Endothelial cell of umbilical vein (primary cell): ENCODE data around the gene TEF. TPM values are rescaled to one million over a fixed set of nuclear protein-coding genes. Genes with fewer than 3 reads are reported as not detected.

Experiments used
- BruUV-seq: library from RNA; stranded (reverse); fragments of 400-500 nt; replicated peaks from 2 replicates; lab custom pipeline; 2021; lab: Mats Ljungman, UMichigan
- CTCF ChIA-PET: fragments of 300-600, 350-600 bp; sonication (Branson Sonifier 250); formaldehyde crosslinking; loops from one replicate; lab custom pipeline; 2021; ENCODE audit warnings: antibody characterized with exemption, inconsistent platforms; lab: Charles Lee
- POLR2A ChIA-PET: fragments of 300-600, 350-600 bp; sonication (Branson Sonifier 250); formaldehyde crosslinking; loops from one replicate; lab custom pipeline; 2021; ENCODE audit warnings: antibody characterized with exemption, inconsistent platforms; lab: Charles Lee
- DNase-seq: peaks from one replicate; pipeline ENCODE4 v3.0.0-alpha.2; 2011; ENCODE audit warnings: low read depth, low spot score
- FAIRE-seq: peaks from 2 replicates; lab custom pipeline; 2011; peaks lifted over from hg19 to GRCh38; lab: Jason Lieb, UNC
- H2AFZ ChIP-seq: 2 replicates; pipeline ENCODE4 v1.6.0; 2012; ENCODE audit warnings: low read depth, low read length, control low read depth, inconsistent platforms
- H3K27ac ChIP-seq: 2 replicates; pipeline ENCODE4 v1.5.1; 2011; ENCODE audit warnings: low read depth, mild to moderate bottlenecking, control low read depth, low read length, moderate library complexity; ENCODE audit not compliant: insufficient read depth
- H3K27me3 ChIP-seq, 2 experiments: 2 replicates each; pipeline versions ENCODE4 v1.6.0 to v1.6.1; 2011; ENCODE audit warnings: low read length in 2 of 2, mixed read lengths in 1 of 2; ENCODE audit not compliant: control insufficient read depth in 2 of 2, insufficient read depth in 2 of 2
- H3K36me3 ChIP-seq, 2 experiments: 2 replicates in 1 of 2; 3 replicates in 1 of 2; pipeline ENCODE4 v1.5.1; 2011; ENCODE audit warnings: low read length in 2 of 2, mild to moderate bottlenecking in 1 of 2, moderate library complexity in 1 of 2; ENCODE audit not compliant: control insufficient read depth in 2 of 2, insufficient read depth in 2 of 2; ENCODE audit errors: extremely low read depth in 1 of 2
- H3K4me1 ChIP-seq: 3 replicates; pipeline ENCODE4 v1.5.1; 2011; ENCODE audit warnings: mild to moderate bottlenecking, low read length; ENCODE audit not compliant: control insufficient read depth, insufficient read depth; ENCODE audit errors: extremely low read depth
- H3K4me2 ChIP-seq: 2 replicates; pipeline ENCODE4 v1.6.1; 2011; ENCODE audit warnings: low read length, control low read depth, mixed read lengths; ENCODE audit not compliant: insufficient read depth
- H3K4me3 ChIP-seq, 3 experiments: fragments of 200-600 bp in 1 of 3; sonication (generic), shearing (Covaris generic) in 1 of 3; replicated peaks in 1 of 3; 2 replicates each; pipeline ENCODE4 v1.5.1; 2011 to 2016; ENCODE audit warnings: control low read depth in 3 of 3, low read length in 3 of 3, mild to moderate bottlenecking in 2 of 3, inconsistent platforms in 1 of 3, low read depth in 1 of 3, moderate library complexity in 1 of 3; ENCODE audit not compliant: insufficient read depth in 1 of 3
- H3K79me2 ChIP-seq: 2 replicates; pipeline ENCODE4 v1.6.0; 2012; ENCODE audit warnings: low read length, inconsistent platforms; ENCODE audit not compliant: control insufficient read depth, insufficient read depth
- H3K9ac ChIP-seq: replicated peaks from 2 replicates; pipeline ENCODE3; 2011; ENCODE audit warnings: low read length, control low read depth; ENCODE audit not compliant: insufficient read depth; ENCODE audit errors: extremely low read depth
- H3K9me1 ChIP-seq: replicated peaks from 3 replicates; pipeline ENCODE4 v1.6.0; 2011; ENCODE audit warnings: mild to moderate bottlenecking, low read length; ENCODE audit not compliant: control insufficient read depth, insufficient read depth; ENCODE audit errors: extremely low read depth
- H3K9me3 ChIP-seq: replicated peaks from 2 replicates; pipeline ENCODE4 v1.5.1; 2012; ENCODE audit warnings: low read length, inconsistent platforms; ENCODE audit not compliant: control insufficient read depth, insufficient read depth
- H4K20me1 ChIP-seq: replicated peaks from 2 replicates; pipeline ENCODE3; 2011; ENCODE audit warnings: mild to moderate bottlenecking, low read length; ENCODE audit not compliant: control insufficient read depth, insufficient read depth; ENCODE audit errors: extremely low read depth
- EZH2 ChIP-seq: IDR thresholded peaks from 2 replicates; pipeline ENCODE4 v1.6.1; 2012; ENCODE audit warnings: borderline replicate concordance, low read depth, mild to moderate bottlenecking, moderate library complexity, low read length, inconsistent platforms; ENCODE audit not compliant: severe bottlenecking
- FOS ChIP-seq: IDR thresholded peaks from 2 replicates; pipeline ENCODE4 v1.6.1; 2011; ENCODE audit warnings: mild to moderate bottlenecking, low read length, moderate library complexity, borderline replicate concordance; ENCODE audit not compliant: insufficient read depth
- GATA2 ChIP-seq: IDR thresholded peaks from 2 replicates; pipeline ENCODE4 v1.7.0; 2011; ENCODE audit warnings: low read depth, mild to moderate bottlenecking, moderate library complexity, mixed read lengths, low read length; ENCODE audit not compliant: insufficient read length, insufficient read depth
- JUN ChIP-seq: IDR thresholded peaks from 2 replicates; pipeline ENCODE4 v1.6.1; 2011; ENCODE audit warnings: borderline replicate concordance, low read depth; ENCODE audit not compliant: insufficient read length, insufficient read depth
- MYC ChIP-seq: IDR thresholded peaks from one replicate; pipeline ENCODE4 v1.6.1; 2011; ENCODE audit warnings: mild to moderate bottlenecking, low read depth, low read length
- POLR2A ChIP-seq: IDR thresholded peaks from 2 replicates; pipeline ENCODE4 v1.6.1; 2012; ENCODE audit warnings: low read depth, mild to moderate bottlenecking, control low read depth, low read length
- POLR2AphosphoS5 ChIP-seq: IDR thresholded peaks from 2 replicates; pipeline ENCODE4 v1.6.1; 2012; ENCODE audit warnings: low read depth, mild to moderate bottlenecking, control low read depth, low read length, moderate library complexity; ENCODE audit not compliant: insufficient read depth
- dilution Hi-C: fragments of 300-500 bp; cut with MboI; formaldehyde crosslinking; loops from one replicate; pipeline ENCODE4 v1.15.0; 2019; ENCODE audit warnings: low sequenced_read_pairs; ENCODE audit not compliant: extremely low pct_ligation_motif_present
- intact Hi-C: fragments of 100-400 bp; cut with micrococcal nuclease; formaldehyde crosslinking; loops from one replicate; pipeline ENCODE4 v1.10.0; 2022
- polyA plus RNA-seq, 4 experiments: library from polyadenylated mRNA; depleted of rRNA in 3 of 4; stranded (reverse) in 3 of 4; unstranded in 1 of 4; fragments of >200 nt; gene quantifications; 2 replicates each; pipeline versions ENCODE4 v1.2.1 to v1.2.3, GENCODE V29; 2011 to 2012; ENCODE audit warnings: missing spikeins in 1 of 4
- total RNA-seq: library from RNA; stranded (reverse); gene quantifications from 2 replicates; pipeline ENCODE4 v1.2.3, GENCODE V29; 2021
- TF ChIP-seq, protein P1 (sequence below), 2 donors: IDR thresholded peaks; 1 replicate in 1 of 2; 2 replicates in 1 of 2; pipeline ENCODE4 v1.5.1; 2011; ENCODE audit warnings: low read length in 2 of 2, mild to moderate bottlenecking in 2 of 2, moderate library complexity in 2 of 2, control low read depth in 1 of 2, inconsistent platforms in 1 of 2, low read depth in 1 of 2; ENCODE audit not compliant: insufficient read depth in 1 of 2; ENCODE audit errors: extremely low read depth in 1 of 2
- TF ChIP-seq, protein P2 (sequence below): IDR thresholded peaks from 2 replicates; pipeline ENCODE4 v1.6.1; 2011; ENCODE audit not compliant: insufficient read depth, insufficient read length

The TEF gene
- total and polyA plus RNA-seq, 2 donors (not counting 3 experiments of a cell fraction or from before 2014, with no cell fraction given) = 2.2 to 4.0 TPM

DNA sequence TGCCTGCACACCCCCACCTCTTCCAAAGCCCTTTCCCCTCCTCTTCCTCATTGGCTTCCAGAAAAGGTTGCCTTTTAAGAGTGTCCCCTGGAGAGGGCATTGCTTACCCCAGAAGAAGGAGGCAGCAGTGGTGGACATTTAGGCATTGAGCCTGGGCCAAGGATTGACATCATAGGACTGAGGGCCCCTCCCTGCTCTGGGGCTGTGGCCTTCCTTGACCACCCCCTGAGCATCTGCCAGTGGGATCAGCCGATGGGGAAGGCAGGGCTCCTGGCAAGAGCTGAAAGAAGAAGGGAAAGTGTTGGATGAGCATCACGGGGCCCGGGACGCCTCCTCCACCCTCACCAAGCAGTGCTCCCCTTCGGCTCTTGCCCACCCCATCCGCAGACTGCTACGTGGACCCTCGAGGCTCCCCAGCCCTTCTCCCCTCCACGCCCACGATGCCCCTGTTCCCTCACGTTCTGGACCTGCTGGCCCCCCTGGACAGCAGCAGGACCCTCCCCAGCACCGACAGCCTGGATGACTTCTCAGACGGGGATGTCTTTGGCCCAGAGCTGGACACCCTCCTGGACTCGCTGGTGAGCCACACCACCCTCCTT lies 43.0 kb upstream of the TEF start:
- Histone ChIP-seq H2AFZ (no peak overlapping the region), H3K4me2 (no peak overlapping the region), H3K36me3 (peaks cover 7 to 55% of the 10 kb centered on the region in 2 experiments), H4K20me1 (no peaks in the 10 kb centered on the region), H3K4me3 (no peak overlapping the region), H3K9me3 (no peaks in the 10 kb centered on the region), H3K27me3 (no peaks in the 10 kb centered on the region), H3K9me1 (no peaks in the 10 kb centered on the region), H3K27ac (no peak overlapping the region), H3K79me2 (no peaks in the 10 kb centered on the region), H3K9ac (no peak overlapping the region), H3K4me1 (peaks cover 13% of the 10 kb centered on the region)
- dilution Hi-C loops = no loop called here
- FAIRE-seq = no peak
- DNase-seq = no peak
- BruUV-seq = no TSS peak
- intact Hi-C loops = no loop called here
- TF ChIP-seq MYC (no peak), GATA2 (no peak), POLR2AphosphoS5 (no peak), EZH2 (no peak), JUN (no peak), POLR2A (no peak), FOS (no peak)
- TF ChIP-seq, protein P1, sequence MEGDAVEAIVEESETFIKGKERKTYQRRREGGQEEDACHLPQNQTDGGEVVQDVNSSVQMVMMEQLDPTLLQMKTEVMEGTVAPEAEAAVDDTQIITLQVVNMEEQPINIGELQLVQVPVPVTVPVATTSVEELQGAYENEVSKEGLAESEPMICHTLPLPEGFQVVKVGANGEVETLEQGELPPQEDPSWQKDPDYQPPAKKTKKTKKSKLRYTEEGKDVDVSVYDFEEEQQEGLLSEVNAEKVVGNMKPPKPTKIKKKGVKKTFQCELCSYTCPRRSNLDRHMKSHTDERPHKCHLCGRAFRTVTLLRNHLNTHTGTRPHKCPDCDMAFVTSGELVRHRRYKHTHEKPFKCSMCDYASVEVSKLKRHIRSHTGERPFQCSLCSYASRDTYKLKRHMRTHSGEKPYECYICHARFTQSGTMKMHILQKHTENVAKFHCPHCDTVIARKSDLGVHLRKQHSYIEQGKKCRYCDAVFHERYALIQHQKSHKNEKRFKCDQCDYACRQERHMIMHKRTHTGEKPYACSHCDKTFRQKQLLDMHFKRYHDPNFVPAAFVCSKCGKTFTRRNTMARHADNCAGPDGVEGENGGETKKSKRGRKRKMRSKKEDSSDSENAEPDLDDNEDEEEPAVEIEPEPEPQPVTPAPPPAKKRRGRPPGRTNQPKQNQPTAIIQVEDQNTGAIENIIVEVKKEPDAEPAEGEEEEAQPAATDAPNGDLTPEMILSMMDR (IDR thresholded peaks at IDR 0.05; ENCODE audit: extremely low read depth in 1 of 2, insufficient read depth in 1 of 2, low read depth in 1 of 2, low read length in 2 of 2) = no peak
- TF ChIP-seq, protein P2, sequence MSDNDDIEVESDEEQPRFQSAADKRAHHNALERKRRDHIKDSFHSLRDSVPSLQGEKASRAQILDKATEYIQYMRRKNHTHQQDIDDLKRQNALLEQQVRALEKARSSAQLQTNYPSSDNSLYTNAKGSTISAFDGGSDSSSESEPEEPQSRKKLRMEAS = no peak
- ChIA-PET POLR2A (no interaction called here), CTCF (no interaction called here)
